ENCODE measurements around the gene TMEM161A.
"Not testable (repeated sequence)": the region's sequence is repeated elsewhere in the genome, so short reads cannot be mapped to it uniquely, and the experiment has no call there.

TMEM161A gene

DNA sequence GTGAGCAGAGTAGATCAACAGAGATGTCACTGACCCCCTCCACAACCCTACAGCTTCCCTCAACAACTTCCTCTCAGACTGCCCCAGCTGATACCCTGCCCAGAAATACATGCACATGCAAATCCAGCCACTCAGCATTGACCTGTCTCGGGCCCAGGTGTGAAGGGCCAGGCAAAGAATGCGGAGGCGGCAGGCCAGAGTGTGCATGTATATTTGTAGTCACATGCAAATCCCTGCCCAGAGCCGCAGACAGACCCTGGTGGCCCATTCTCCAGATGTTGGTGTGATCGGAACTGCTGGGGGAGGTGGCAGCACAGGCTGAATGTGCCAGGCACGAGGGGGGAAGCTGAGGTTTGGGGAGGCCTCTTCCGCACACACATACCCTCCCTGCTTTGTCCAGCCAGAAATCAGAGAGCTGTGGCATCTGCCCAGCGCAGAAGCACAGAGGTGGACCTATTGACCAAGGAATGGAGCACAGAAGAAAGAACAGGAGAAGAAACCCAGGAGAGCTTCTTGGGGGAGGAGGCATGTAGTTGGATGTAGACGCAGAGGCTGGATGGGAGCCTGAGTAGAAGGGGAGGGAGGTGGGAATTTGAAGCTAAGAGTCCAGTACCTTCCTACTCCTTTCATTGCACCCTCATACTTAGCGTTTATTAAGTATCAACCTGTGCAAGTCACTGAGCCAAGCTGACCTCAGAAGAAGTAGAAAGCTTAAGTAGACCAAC, 17.4 kb upstream of the TMEM161A start:
- no peak for DNase-seq (ENCODE audit: low spot score)

- DNase-seq (ENCODE audit: low spot score) = no peak
These were observed 16.7 kb upstream of the TMEM161A start for GRCh38 chr19:19154768-19155494.

- no peak for DNase-seq (ENCODE audit: low spot score)
These were observed 14.5 kb upstream of the TMEM161A start for GRCh38 chr19:19152668-19153384.

DNA sequence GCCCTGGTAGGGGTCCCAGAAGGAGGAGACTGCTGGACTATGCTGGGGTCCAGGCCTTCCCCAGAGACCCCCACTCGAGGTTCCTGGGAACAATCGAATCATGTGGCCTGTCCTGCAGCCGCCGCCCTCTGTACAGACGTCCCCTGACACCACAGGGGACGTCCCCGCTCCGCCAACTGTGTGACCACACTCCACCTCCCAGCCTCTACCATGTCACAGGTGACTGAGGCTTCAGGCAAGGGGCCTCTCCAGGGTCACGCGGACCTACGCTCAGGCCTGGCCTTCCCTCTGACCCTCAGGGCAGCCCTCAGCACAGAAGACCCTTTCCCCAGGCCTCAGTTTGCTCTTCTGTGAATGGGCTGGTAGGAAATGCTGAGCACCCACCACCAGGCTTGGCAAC, 13.1 kb upstream of the TMEM161A start:
- no peak for DNase-seq (ENCODE audit: low spot score)

DNA sequence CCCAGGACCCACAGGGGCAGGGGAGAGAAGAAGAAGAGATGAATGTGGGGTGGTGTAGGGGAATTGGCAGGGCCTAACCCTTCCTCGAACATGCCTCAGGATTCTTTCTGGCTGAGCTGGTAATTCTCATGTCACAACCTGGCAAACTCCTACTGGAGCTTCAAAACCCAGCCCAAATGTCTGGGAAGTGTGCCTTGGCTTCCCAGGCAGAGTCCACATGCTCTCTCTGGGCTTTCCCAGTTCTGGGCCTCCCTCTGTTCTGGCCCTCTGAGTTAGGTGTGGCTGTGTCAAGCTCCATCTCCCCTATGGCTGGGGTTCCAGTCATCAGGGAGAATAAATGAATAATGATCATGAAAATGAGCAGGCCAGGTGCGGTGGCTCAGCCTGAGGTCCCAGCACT, 11.2 kb upstream of the TMEM161A start:
- no peak for DNase-seq (ENCODE audit: low spot score)

GRCh38 chr19:19148504-19148903, 10.2 kb upstream of the TMEM161A start:
- not testable (repeated sequence) for DNase-seq (ENCODE audit: low spot score)

GRCh38 chr19:19147344-19147743, 9.1 kb upstream of the TMEM161A start:
- no peak for DNase-seq (ENCODE audit: low spot score)

- DNase-seq (ENCODE audit: low spot score) = no peak
These were observed 8.6 kb upstream of the TMEM161A start for GRCh38 chr19:19146865-19147264.

- DNase-seq (ENCODE audit: low spot score) = peak; percentile 33
These were observed 7.7 kb upstream of the TMEM161A start for GRCh38 chr19:19145684-19146608.

DNA sequence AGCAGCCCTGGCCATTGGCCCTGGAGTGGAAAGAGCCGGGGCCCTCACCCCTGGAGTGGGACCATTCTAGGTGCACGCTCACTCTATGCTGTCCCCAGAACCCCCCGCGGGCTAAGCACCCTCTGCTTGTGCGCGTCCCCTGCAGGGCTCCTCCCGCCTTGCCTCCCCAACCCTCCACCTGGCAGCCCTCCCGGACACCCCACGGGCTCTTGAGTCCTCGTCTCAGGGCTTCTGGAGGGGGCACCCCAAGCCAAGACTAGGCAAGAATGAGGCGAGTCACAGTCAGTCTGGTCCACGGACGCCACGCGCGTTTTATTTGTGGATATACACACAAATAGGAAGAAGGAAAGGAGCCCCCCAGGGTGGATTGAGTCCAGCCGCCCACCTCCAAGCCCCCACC, 7.0 kb upstream of the TMEM161A start:
- DNase-seq (ENCODE audit: low spot score) = no peak

DNA sequence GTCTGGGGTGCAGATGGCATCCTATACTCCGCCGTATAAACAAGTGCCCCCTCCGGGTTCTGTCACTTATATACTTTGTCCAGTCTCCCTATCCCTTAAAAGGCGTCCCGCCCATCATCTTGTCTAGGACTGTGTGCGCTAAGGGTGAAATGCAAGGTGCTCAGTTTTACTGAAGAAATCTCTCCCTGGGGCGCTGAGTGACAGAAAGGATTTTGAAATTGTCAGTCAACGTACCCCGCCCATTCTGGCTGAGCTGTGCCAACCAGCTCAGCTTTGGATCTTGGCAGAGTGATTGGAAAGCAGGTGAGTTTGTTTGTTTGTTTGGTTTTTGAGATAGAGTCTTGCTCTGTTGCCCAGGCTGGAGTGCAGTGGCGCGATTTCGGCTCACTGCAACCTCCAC, 4.1 kb upstream of the TMEM161A start:
- DNase-seq (ENCODE audit: low spot score) = no peak

DNA sequence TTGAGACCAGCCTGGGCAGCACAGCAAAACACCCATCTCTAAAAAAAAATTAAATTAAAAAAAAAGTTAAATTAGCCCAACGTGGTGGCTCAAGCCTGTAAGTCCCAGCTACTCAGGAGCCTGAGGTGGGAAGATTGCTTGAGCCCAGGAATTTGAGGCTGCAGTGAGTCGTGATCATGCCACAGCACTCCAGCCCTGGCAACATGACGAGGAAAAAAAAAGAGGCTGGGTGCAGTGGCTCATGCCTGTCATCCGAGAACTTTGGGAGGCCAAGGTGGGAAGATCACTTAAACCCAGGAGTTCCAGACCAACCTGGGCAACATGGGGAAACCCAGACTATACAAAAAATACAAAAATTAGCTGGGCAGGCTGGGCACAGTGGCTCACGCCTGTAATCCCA, 2.2 kb upstream of the TMEM161A start:
- DNase-seq (ENCODE audit: low spot score) = no peak

DNA sequence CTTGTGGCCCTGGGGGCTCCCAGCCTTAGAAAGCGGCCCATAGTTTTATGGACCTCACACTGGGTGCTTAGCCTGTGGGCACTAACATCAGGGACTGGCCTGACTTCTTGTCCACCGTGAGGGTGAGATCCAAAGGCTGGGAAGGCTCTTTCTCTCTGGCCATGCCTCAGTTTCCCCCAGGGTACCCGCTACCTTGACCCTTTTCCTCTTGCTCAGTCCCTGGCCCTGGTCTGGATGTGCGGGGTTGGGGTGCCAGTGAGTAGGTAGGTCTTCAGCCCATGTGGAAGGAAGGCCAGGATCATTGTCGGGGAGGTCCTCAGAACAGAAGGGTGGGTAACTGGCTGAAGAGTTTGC, 1.6 kb upstream of the TMEM161A start:
- no peak for DNase-seq (ENCODE audit: low spot score)

DNA sequence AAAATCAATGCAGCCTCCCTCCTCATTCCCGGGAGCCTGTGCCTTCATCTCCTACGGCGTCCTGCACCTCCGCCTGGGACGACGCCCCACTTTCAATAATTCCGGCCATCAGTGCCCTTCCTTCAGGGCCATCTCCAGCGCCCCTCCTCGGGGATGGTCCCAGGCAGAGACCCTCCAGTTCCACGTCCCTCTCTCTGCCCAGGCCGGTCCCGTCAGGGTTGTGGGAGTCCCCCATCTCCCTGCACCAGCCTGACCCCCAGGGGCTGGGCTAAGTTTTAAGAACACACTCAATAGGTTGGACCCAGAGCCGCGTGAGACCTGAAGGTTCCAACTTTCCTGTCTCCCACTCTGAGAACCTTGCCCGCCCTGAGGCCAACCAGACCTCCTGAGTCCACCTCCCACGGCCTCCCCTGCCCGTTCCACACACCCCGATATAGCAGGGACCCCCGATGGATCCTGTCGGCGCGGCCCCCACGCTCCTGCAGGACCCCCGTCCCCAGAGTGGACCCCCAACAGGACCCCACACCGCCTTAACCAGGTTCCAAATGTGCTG, 646 bp downstream of the TMEM161A start:
- DNase-seq (ENCODE audit: low spot score) = no peak

GRCh38 chr19:19135713-19136112, 2.6 kb downstream of the TMEM161A start:
- not testable (repeated sequence) for DNase-seq (ENCODE audit: low spot score)

DNA sequence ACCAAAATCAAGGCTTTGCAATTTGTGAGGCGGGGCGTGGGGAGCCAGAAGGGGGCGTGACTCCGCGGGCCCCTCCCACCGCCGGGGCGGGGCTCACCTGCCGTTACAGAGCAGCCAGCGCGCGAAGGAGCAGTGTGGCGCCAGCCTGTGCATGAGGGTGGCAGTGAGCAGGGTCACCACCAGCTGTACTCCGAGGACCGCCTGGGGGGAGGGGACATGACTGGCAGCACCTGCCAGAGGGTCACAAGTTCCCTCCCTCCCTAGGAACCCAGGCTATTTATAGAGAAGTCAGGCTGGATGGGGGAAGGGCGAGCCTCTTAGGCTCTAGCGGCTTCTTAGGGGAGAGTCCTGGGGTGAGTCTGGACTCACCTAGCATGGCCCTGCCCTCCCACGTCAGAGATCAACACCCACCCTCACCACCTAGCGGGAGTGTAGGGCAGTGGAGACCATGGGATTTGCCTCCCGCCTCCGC, 3.6 kb downstream of the TMEM161A start:
- no peak for DNase-seq (ENCODE audit: low spot score)

DNA sequence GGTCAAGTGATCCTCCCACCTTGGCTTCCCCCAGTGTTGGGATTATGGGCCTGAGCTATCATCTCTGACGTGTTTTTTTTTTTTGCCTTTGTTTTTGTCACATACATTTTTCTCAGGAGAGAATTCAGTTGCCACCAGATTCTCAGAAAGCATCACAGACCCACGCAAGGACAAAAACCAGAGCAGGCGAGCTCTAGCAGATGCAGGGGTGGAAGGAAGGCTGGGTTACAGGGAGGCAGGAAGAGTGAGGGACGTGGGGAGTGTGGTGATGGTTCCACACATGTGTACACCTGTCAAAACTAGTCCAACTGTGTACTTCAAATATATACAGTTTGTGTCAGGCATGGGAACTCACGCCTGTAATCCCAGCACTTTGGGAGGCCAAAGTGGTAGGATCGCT, 4.3 kb downstream of the TMEM161A start:
- peak; percentile 52 for DNase-seq (ENCODE audit: low spot score)

- no peak for DNase-seq (ENCODE audit: low spot score)
These were observed 5.4 kb downstream of the TMEM161A start for GRCh38 chr19:19132912-19133311.

- no peak for DNase-seq (ENCODE audit: low spot score)
These were observed 6.3 kb downstream of the TMEM161A start for GRCh38 chr19:19131989-19132388.

- DNase-seq (ENCODE audit: low spot score) = no peak
These were observed 12.2 kb downstream of the TMEM161A start for GRCh38 chr19:19126102-19126501.

DNA sequence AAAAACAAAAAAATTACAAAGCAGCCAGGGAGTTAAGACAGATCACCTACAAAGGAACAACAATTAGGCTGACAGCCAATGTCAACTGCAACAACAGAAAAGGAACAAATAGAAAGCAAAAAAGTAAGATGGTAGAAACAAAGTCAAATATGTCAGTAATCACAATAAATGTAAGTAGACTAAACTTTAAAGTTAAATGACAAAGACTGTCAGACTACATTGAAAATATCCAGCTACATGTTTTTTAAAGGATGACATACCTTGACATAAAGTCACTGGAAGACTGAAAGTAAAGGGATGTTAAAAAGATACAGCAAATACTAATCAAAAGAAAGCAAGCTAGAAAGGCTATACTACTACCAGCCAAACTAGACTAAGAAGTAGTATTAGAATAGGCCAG, 14.9 kb downstream of the TMEM161A start:
- DNase-seq (ENCODE audit: low spot score) = no peak

DNA sequence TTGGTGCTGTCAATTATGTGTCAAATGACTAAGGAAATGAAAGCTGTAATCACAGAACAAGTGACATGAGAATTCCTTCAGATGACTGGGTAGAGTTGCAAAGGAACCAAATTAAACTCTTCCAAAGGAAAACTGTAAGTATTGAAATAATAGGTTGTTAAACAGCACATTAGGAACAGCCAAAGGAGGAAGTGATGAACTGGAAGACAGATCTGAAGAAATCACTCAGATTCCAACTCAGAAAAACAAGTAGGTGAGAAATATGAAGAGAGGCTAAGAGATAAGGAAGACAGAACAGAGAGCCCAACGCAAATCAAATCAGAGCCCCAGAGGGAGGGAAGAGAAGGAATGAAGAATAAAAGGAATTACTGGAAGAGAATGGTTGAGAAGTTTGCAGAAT, 15.4 kb downstream of the TMEM161A start:
- DNase-seq (ENCODE audit: low spot score) = no peak

Data from putamen (tissue), 1 donor.